GM04504 (cell line): ENCODE measurements around the gene SSTR3.

ENCODE experiments used
- DNase-seq: peaks from one replicate; pipeline ENCODE4 v3.0.0-alpha.2; 2012; ENCODE audit warnings: low read depth

SSTR3 gene

DNA sequence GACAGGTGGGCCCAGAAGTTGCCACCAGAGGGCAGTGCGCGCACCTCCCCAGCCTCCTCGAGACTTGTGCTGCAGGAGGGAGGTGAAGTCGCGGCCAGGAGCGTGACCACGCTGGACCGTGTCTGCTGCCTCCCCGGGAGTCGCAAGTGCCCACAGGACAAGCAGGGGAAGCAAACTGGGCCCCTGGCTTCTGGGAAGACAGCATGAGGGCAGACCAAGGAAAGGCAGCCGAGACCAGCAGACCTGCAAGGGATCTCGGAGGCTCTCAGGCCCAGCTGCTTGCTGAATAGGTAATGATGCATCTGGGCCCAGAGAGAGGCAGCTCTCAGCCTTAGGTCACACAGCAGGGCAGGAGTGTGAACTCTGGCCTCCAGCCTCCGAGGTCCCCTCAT, 45.6 kb downstream of the SSTR3 start:
- peak; percentile 40 for DNase-seq

DNA sequence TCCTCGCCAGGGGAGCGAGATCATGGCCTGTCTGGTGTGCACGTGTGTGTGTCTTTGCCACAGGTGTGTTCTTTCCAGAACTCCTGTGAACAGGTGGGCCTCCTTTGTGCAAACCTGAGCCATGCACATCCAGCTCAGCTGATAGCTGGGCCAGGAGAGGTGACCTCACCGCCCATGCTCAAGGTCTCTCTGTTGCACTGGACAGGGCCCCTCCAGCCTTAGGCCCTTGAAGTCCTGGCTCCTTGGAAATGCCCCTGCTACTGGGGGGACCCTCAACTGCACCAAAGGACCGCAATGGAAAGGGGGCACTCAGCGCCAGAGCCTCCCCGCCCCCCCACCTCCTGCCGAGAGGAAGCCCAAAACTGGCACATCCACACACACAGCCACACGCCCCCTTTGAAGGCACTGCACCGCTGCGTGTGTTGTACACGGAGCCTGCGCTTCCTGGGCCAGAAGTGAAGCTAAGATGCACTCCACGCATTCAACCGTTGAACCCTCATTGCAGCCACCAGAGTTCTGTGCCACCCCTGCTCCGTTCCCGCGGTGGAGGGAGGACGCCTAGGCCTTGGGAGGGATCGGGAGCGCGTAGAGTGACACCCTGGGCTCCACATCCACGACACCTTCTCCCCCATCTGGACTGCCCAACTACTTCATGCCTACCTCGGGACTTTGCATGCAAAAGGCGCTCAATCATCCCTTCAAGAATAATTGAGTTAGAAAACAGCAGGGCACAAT, 46.2 kb downstream of the SSTR3 start:
- DNase-seq: no peak

DNA sequence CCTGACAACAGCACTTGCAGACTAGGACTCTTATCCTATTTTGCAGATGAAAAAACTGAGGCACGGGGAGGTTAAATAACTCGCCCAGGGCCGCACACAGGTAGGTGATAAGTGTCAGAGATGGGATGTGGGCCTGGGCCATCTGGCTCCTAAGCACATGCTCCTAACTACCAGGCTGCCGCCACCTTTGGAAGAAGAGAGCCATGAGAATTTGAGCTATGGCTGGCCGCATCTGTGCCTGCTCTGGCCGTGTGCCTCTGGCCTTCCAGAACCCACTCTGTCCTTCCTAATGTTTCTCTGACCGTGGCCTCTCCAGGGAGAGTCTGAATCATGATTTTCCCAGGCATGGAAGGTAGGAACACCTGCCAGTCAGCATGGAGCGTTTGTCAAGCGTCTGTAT, 47.2 kb downstream of the SSTR3 start:
- no peak for DNase-seq

DNA sequence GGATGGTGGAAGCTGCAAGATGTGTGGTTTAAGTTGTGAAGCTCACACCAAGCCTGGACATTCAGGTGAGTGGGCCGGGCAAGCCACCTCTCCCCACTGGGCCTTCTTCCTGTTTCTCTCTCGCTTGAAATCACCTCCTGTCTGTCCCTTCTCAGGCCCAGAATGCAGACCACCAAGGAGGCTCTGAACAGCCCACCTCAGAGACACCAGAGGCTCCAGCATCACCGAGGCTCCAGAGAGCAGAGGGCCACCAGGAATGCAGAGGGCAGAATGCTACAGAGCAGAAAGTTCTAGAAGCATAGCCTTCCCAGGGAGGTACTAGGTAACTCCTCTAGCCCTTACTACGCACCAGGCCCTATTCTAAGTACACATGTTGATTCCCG, 47.8 kb downstream of the SSTR3 start:
- no peak for DNase-seq

DNA sequence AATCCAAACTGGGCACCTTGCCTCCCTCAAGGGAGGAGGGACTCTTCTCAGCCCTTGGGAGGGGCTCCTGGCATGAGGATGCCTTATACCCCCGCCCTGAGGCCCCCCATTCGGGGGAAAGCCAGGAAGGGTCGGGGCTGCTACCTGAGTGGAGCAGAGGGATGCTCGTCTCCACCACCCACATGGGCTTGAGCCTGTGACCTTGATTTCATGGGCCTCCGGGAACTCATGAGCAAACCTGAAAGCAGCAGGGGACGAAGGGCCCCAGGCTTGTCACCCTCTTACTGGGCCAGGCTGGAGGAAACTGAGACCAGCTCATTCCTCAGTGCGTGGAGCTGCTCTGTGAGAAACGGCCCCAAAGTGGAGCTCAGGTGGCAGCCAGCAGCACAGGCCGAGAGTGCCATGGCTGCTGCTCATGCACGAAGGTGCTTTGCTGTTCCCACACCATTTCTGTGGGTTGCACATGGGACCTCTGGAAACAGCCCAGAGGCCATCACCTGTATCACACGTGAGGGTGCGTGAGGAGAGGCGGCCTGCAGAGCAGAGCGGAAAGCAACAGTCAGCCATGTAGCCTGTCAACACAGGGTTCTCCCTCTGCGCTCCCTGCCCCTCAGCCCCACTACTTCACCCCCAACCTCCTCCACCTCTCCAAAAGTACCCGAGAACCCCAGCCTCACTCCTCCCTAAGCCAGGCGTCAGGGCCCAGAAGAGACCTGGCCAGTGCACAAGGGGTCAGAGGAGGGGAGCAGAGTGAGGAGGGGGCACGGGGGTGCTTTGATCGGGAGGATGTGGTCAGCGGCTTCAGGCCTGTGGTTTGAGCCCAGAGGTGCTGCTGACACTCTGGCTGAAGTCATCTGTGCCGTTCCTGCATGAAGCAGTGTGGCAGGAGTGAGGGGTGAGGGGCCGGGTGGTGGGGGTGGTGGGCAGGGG, 48.4 kb downstream of the SSTR3 start:
- no peak for DNase-seq

DNA sequence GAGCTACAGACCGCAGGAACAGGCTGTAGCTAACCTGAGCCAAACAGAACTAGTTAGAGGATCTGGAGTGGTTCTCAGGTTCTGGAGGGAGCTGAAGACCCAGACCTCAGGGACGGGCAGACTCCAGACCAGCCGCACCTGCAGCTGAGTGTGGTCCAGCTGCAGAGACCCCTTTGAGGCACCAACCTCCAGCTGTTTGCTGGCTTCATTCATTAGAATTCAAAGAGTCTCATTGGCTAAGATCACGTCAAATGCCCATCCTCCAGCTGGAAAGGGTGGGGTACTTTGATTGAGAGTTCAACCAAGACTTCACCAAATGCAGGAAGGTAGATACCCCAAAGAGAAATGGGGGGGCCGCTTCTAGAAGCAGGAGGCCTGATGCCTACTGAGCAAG, 49.2 kb downstream of the SSTR3 start:
- DNase-seq: no peak

DNA sequence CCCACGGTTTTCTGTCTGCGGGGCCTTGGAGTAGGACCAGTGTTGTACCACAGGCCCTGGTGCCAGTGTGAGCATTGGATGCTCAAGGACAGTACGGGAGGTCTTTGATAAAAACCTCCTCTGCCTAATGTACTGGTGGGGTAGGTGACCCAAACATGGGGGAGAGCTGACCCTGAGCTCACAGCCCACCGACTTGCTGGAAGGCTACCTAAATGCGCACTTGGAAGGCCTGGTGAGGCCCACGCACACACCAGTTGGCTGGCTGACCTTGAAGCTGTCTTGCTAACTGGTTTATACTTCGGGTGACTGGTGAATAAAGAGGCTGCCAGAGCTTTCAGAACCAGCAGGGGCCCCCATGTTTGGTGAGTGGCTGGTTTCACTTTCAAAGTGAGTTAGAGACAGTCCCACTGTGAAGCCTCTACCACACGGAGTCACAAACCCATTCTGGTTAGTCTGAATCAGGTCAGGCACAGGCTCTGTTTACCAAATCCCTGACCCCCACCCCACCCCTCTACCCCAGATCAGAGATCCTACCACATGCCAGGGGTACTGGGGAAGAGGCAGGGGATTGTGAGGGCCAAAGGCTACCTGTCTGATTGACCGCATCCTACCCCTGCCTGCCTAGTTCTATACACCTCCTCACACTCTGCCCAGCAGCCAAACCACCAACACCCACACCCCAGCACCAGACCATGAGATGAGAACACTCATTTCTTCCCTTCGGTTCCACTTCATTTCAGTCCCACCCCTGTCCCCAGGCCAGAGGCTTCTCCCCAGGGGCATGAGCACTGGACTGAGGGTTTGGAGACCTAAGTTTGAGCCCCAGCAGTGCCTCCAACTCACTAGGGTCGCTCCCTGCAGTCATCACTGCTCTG, 49.8 kb downstream of the SSTR3 start:
- DNase-seq: no peak

DNA sequence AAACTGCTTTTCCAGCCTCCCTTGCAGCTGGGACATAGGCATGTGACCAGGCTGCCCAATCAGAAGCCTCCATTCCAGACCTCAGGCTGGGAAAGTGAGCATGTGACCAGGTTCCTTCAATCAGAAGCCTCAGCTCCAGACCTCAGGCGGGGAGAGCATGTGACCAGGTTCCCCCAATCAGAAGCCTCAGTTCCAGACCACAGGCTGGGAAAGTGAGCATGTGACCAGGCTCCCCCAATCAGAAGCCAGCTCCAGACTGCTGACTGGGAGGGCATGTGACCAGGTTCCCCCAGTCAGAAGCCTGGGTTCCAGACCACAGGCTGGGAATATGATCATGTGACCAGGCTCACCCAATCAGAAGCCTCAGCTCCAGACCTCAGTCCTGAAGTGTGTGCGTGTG, 50.8 kb downstream of the SSTR3 start:
- DNase-seq: no peak

DNA sequence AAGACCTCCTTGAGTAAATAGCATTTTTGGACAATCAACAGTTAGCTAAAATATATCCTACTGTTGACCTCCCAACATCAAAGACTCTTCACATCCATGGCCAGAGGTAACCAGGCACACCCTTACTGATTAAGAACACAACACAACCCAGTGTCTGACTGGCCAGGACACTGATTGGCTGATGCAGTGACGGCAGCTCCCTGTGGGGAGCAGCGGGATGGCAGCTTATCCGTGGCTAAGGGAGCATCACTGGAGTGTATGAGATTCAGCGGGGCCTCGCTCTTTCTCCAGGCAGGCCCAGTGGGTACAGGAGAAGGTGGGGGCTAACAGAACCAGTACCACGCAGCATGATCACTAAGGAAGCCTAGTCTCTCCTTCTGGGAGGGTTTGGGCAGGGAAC, 52.2 kb downstream of the SSTR3 start:
- no peak for DNase-seq

DNA sequence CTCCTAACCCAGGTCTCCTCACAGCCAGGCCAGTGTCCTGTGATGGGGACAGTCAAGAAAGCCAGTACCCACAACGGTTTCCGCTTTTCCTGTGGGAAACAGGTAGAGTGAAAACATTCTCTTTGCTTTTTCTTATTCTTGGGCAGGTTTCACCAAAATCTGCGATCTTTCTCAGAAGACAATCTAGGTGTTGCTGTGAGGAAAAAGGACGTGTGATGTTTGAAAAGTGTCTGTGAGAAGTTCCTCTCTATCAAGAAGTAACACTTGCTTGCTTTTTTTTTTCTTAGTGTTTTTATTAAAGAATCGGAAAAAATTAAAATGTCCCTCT, 53.4 kb downstream of the SSTR3 start:
- DNase-seq: no peak

DNA sequence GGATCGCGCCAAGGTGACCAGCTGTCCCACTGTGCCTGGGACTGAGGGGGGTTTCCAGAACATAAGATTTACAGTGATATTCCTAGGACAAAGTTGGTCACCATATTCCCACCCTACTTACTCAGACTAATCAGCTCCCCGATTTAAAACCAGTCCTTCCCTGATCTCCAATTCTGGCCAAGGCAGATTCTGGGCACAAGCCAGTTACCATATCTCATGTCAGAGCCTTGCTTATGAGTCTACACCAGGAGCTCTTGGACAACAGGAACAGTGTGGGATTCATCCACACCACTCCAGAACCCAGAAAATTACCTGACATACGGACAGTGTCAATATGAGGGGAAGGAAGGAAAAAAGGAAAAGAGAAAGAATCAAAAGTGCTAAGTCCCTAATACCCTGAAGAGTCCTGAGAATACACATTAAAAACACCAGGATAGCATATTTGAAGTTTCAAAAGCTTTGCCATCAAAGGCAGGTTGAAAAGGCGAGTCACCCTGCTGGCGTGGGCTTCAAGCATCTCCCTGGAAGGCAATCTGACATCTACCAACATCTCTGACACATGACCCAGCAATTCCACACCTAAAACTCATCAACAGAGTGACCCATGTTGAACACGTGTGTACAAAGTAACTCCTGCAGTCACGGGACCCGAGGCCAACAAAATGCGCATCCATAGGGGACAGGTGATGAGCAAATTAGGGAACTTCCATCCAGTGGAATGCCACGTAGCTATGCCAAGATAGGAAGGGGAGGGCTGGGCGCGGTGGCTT, 54.6 kb downstream of the SSTR3 start:
- no peak for DNase-seq

DNA sequence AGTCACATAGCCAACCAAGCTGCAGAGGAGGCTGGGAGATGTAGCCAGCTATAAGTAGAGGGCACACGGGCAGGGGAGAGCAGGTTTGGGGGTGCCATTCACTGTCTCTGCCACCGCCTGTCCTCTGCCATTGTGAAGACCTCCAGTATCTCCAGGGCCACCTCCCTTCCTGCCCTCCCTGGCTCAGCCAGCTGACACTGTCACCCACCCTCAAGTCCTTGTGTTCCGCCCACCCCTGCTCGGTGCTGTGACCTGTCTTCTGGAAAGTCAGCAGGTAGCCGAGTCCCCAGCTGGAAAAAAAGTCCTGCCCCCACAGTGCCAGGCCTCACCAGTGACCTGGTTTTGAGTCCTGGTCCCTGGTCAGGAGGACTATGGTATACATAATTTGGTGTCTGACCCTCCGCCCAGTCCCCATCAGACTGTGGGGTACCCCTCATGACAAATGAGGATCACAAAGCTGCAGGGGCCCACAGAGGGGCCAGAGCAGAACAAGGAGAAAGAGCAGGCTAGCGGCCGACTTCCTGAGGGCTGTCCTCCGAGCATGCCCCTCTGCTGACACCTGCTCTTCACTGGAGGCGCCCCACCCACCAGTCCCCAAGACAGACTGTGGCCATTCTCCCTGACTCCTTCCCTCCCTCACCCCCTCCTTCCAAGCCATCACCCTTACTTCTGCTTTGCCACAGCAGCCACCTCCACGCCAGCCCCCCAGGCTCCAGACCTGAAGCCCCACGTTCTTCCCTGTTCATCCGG, 55.4 kb downstream of the SSTR3 start:
- no peak for DNase-seq

DNA sequence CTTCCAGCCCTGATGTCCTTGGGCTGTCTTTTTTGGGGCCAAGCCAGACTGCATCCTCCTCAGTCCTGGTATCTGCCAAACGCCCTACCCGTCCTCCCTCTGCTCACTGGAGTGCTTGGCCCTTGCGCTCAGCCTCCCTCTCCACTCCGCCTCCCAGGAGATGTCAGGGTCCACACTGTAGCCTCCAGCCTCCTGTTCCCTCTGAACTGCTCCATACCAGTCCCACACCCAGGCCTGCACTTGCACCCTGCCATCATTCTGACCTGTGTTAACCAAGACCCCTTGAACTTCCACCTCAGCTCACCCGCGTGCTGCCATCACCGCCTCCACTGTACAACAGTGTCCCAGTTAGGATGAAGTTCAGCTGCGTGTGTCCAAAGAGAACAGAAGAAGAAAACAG, 56.3 kb downstream of the SSTR3 start:
- DNase-seq: no peak

DNA sequence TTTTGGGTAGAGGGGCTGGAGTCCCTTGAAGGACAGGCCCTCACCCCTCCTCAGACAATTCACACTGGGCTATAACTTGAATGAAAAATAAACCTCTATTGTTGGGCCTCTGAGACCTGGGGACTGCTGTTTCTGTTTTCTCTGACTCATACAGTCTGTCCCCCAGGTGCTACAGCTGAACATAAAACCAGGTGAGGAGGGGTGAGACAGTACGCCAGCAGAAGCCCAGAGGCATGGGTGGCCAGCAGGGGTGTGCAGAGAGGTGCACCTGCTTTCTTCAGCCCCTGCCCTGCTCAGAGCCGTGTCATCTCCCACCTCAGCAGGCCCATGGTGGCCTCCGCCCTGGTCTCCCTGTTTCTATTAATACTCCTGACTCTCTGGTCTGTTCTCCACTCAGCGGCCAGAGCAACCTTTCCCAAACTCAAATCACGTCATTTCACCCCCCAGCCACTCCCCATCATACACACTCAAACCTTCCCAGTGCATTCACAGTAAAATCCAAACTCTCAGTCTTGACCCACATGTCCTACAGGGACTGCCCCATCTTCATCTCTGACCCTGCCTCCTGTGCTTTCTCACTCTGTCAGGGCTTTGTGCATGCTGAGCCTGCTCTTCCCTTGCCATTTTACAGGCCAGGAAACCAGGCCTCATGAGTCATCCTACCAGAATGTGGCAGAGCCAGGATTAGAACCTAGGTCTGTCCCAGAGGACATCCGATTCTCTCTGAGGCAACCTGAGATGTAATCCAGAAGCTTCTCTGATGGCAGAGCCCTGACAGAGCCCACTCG, 57.2 kb downstream of the SSTR3 start:
- no peak for DNase-seq
